HepG2 (cell line): ENCODE measurements around the gene HSPA1A. TPM values are rescaled to one million over a fixed set of nuclear protein-coding genes. Genes with fewer than 3 reads are reported as not detected.

Source experiments
- DNMT3B ChIP-seq: conservative IDR thresholded peaks from 2 replicates; pipeline ENCODE4 v1.6.1; 2016; ENCODE audit warnings: missing biosample characterization, control low read depth
- KMT2B ChIP-seq: IDR thresholded peaks from 2 replicates; pipeline ENCODE4 v1.6.1; 2016; ENCODE audit warnings: missing genetic modification reagents, missing compliant biosample characterization
- LBX2 ChIP-seq: sonication (generic); formaldehyde crosslinking; IDR thresholded peaks from 2 replicates; pipeline ENCODE4 v1.5.0; 2020; ENCODE audit warnings: missing genetic modification reagents, mild to moderate bottlenecking, borderline replicate concordance
- MTF2 ChIP-seq: sonication (generic); formaldehyde crosslinking; IDR thresholded peaks from 2 replicates; pipeline ENCODE4 v1.5.0; 2020; ENCODE audit warnings: missing genetic modification reagents, borderline replicate concordance
- MXD3 ChIP-seq: IDR thresholded peaks from 2 replicates; pipeline ENCODE4 v1.6.1; 2016; ENCODE audit warnings: mild to moderate bottlenecking, missing biosample characterization, missing genetic modification reagents
- MZF1 ChIP-seq: sonication (generic); formaldehyde crosslinking; IDR thresholded peaks from 2 replicates; pipeline ENCODE4 v1.8.1; 2023; ENCODE audit warnings: mild to moderate bottlenecking, missing genetic modification reagents, borderline replicate concordance
- NBN ChIP-seq: fragments of 450-650 bp; conservative IDR thresholded peaks from 2 replicates; pipeline ENCODE4 v1.6.1; 2017
- NFE2L2 ChIP-seq: fragments of 150-350 bp; IDR thresholded peaks from 2 replicates; pipeline ENCODE4 v1.6.1; 2014; ENCODE audit warnings: low read length
- RBFOX2 ChIP-seq: fragments of 200-400 bp; formaldehyde crosslinking; IDR thresholded peaks from 2 replicates; pipeline ENCODE4 v1.6.1; 2017; ENCODE audit warnings: low read depth, mild to moderate bottlenecking, low read length
- REPIN1 ChIP-seq: sonication (generic); formaldehyde crosslinking; IDR thresholded peaks from 2 replicates; pipeline ENCODE4 v1.8.0; 2022; ENCODE audit warnings: missing genetic modification reagents, low read depth, mild to moderate bottlenecking, borderline replicate concordance
- RNF2 ChIP-seq: fragments of 450-650 bp; conservative IDR thresholded peaks from 2 replicates; pipeline ENCODE4 v1.6.1; 2016; ENCODE audit warnings: low read depth
- SSRP1 ChIP-seq: IDR thresholded peaks from 2 replicates; pipeline ENCODE4 v1.6.1; 2016; ENCODE audit warnings: control low read depth
- TOE1 ChIP-seq: sonication (generic); formaldehyde crosslinking; IDR thresholded peaks from 2 replicates; pipeline ENCODE4 v1.4.0; 2020; ENCODE audit warnings: mild to moderate bottlenecking, missing genetic modification reagents
- TRAFD1 ChIP-seq: sonication (generic); formaldehyde crosslinking; IDR thresholded peaks from 2 replicates; pipeline ENCODE4 v1.5.1; 2020; ENCODE audit warnings: missing genetic modification reagents, mild to moderate bottlenecking, borderline replicate concordance
- ZBTB7A ChIP-seq: sonication (generic); formaldehyde crosslinking; IDR thresholded peaks from 2 replicates; pipeline ENCODE4 v1.8.0; 2022; ENCODE audit warnings: mild to moderate bottlenecking, missing genetic modification reagents
- ZFP82 ChIP-seq: sonication (generic); formaldehyde crosslinking; IDR thresholded peaks from 2 replicates; pipeline ENCODE4 v1.5.1; 2020; ENCODE audit warnings: mild to moderate bottlenecking, missing genetic modification reagents, borderline replicate concordance
- ZNF230 ChIP-seq: sonication (generic); formaldehyde crosslinking; IDR thresholded peaks from 2 replicates; pipeline ENCODE4 v1.4.0; 2020; ENCODE audit warnings: mild to moderate bottlenecking, missing genetic modification reagents
- ZNF281 ChIP-seq: sonication (generic); formaldehyde crosslinking; IDR thresholded peaks from 2 replicates; pipeline ENCODE4 v1.4.0; 2020; ENCODE audit warnings: missing genetic modification reagents, borderline replicate concordance
- ZNF580 ChIP-seq: IDR thresholded peaks from 2 replicates; pipeline ENCODE4 v1.6.1; 2016; ENCODE audit warnings: low read depth, borderline replicate concordance
- ZNF770 ChIP-seq: sonication (generic); formaldehyde crosslinking; IDR thresholded peaks from 2 replicates; pipeline ENCODE4 v1.5.0; 2020; ENCODE audit warnings: mild to moderate bottlenecking, missing genetic modification reagents
- ZNF780A ChIP-seq: sonication (generic); formaldehyde crosslinking; IDR thresholded peaks from 2 replicates; pipeline ENCODE4 v1.8.0; 2022; ENCODE audit warnings: mild to moderate bottlenecking, missing genetic modification reagents, moderate library complexity
- ZSCAN12 ChIP-seq: sonication (generic); formaldehyde crosslinking; IDR thresholded peaks from 2 replicates; pipeline ENCODE4 v1.9.0; 2021; ENCODE audit warnings: mild to moderate bottlenecking, missing genetic modification reagents
- polyA plus RNA-seq, 8 experiments: library from polyadenylated mRNA; depleted of rRNA in 3 of 8; stranded (reverse) in 7 of 8; unstranded in 1 of 8; fragments of >200 nt; fragmentation: Illumina TruSeq in 4 of 8; extraction: Trizol in 4 of 8; gene quantifications; 2 replicates each; pipeline versions ENCODE4 v1.2.1 to v1.2.3, GENCODE V29; 2011 to 2016; ENCODE audit warnings: low read depth in 4 of 8, missing spikeins in 1 of 8, mixed read lengths in 1 of 8; ENCODE audit not compliant: insufficient read depth in 1 of 8
- total RNA-seq, 5 experiments: library from RNA; depleted of rRNA; stranded (reverse); fragments of >200 nt; fragmentation: Illumina TruSeq; extraction: Trizol; gene quantifications; 2 replicates each; pipeline ENCODE4 v1.2.3, GENCODE V29; 2016; ENCODE audit warnings: low read depth in 1 of 5

The HSPA1A gene
- total and polyA plus RNA-seq, 2 of the 13 experiments (the other 11 are each of a cell fraction or from before 2014, with no cell fraction given): 44.5 to 85.0 TPM

GRCh38 chr6:31806470-31807272, 8.7 kb upstream of the HSPA1A start, which contains the start of gene LSM2 (continued):
- no peak for TF ChIP-seq RNF2
- peak; percentile 94; the same call in 1 of the 2 replicates for TF ChIP-seq LBX2 (CRISPR knock-in tag)
- no peak for TF ChIP-seq TRAFD1 (CRISPR knock-in tag)
- TF ChIP-seq ZSCAN12 (CRISPR knock-in tag): no peak
- 0 out of 2 replicates have a peak, but pooled peaks have one; percentile 21 for TF ChIP-seq DNMT3B
- peak; percentile 86; the same call in 1 of the 2 replicates for TF ChIP-seq ZBTB7A (CRISPR knock-in tag)
- TF ChIP-seq ZFP82 (CRISPR knock-in tag): 0 out of 2 replicates have a peak, but pooled peaks have one; percentile 45
- TF ChIP-seq MTF2 (CRISPR knock-in tag): no peak; the same call in 1 of the 2 replicates
- TF ChIP-seq KMT2B: peak; percentile 94
- TF ChIP-seq TOE1: no peak
- TF ChIP-seq ZNF281 (CRISPR knock-in tag): peak; percentile 63; the same call in 1 of the 2 replicates
- peak; percentile 84 for TF ChIP-seq ZNF580 (CRISPR knock-in tag)
- no peak for TF ChIP-seq NFE2L2
- peak; percentile 97 for TF ChIP-seq MXD3 (CRISPR knock-in tag)
- TF ChIP-seq ZNF770 (CRISPR knock-in tag): peak; percentile 58; the same call in 1 of the 2 replicates
- TF ChIP-seq RBFOX2: peak; percentile 97
- no peak; the same call in 1 of the 2 replicates for TF ChIP-seq ZNF780A
- peak; percentile 93 for TF ChIP-seq ZNF230 (CRISPR knock-in tag)
- peak; percentile 69; the same call in 1 of the 2 replicates for TF ChIP-seq MZF1 (CRISPR knock-in tag)
- peak; percentile 96 for TF ChIP-seq REPIN1 (CRISPR knock-in tag)
- TF ChIP-seq NBN: no peak
- no peak for TF ChIP-seq SSRP1
